NCI-H1417 (cell line): ENCODE data around the gene BEST2.

ENCODE experiments used
- DNase-seq, 3 experiments: peaks; one replicate each; lab custom pipeline; 2025; lab: John Stamatoyannopoulos, UW

Gene BEST2

GRCh38 chr19:12769689-12770088, 18.1 kb downstream of the BEST2 start:
- peak in 1 of 3 experiments; percentile 77 for DNase-seq

GRCh38 chr19:12770922-12771321, 19.3 kb downstream of the BEST2 start:
- DNase-seq, result no peak

- DNase-seq, result no peak
These were observed 20.7 kb downstream of the BEST2 start for GRCh38 chr19:12772323-12772722.

GRCh38 chr19:12773571-12773970, 22.0 kb downstream of the BEST2 start:
- no peak for DNase-seq

- peak; percentile 86 to 94 (median 91) for DNase-seq
These were observed 23.3 kb downstream of the BEST2 start, which contains the start of gene HOOK2 for GRCh38 chr19:12774588-12775555. Gene HOOK2, minus strand, starts transcription at chr19:12775552. Its CDS starts 103 bp downstream, at chr19:12775449.

- DNase-seq, result peak; percentile 63 to 92 (median 88)
These were observed 25.8 kb downstream of the BEST2 start for GRCh38 chr19:12777217-12778016.

- DNase-seq, result peak in 2 of 3 experiments; percentile 92 to 93
These were observed 26.7 kb downstream of the BEST2 start for GRCh38 chr19:12778017-12778904.

- DNase-seq, result no peak
These were observed 27.2 kb downstream of the BEST2 start for GRCh38 chr19:12778905-12779161.

GRCh38 chr19:12779162-12779993, 27.8 kb downstream of the BEST2 start:
- DNase-seq, result peak in 2 of 3 experiments; percentile 51 to 57

- DNase-seq, result no peak
These were observed 30.5 kb downstream of the BEST2 start for GRCh38 chr19:12782174-12782423.

- peak; percentile 39 to 94 (median 92) for DNase-seq
These were observed 31.1 kb downstream of the BEST2 start for GRCh38 chr19:12782424-12783290.

GRCh38 chr19:12783291-12783848, 31.8 kb downstream of the BEST2 start:
- DNase-seq, result peak in 1 of 3 experiments; percentile 63

GRCh38 chr19:12783849-12784393, 32.3 kb downstream of the BEST2 start:
- no peak for DNase-seq

- peak in 1 of 3 experiments; percentile 34 for DNase-seq
These were observed 32.8 kb downstream of the BEST2 start for GRCh38 chr19:12784394-12784870.

GRCh38 chr19:12784871-12785430, 33.4 kb downstream of the BEST2 start:
- peak in 1 of 3 experiments; percentile 31 for DNase-seq

- DNase-seq, result no peak
These were observed 33.9 kb downstream of the BEST2 start for GRCh38 chr19:12785431-12786031.

GRCh38 chr19:12786141-12786870, 34.7 kb downstream of the BEST2 start:
- peak in 1 of 3 experiments; percentile 14 for DNase-seq

- no peak for DNase-seq
These were observed 35.4 kb downstream of the BEST2 start for GRCh38 chr19:12786952-12787351.
